ENCODE measurements around the gene KCNH5. TPM values are rescaled to one million over a fixed set of nuclear protein-coding genes. Genes with fewer than 3 reads are reported as not detected.

The KCNH5 gene
- total RNA-seq, 1 experiment from 2014 or later, result 1.4 TPM

DNA sequence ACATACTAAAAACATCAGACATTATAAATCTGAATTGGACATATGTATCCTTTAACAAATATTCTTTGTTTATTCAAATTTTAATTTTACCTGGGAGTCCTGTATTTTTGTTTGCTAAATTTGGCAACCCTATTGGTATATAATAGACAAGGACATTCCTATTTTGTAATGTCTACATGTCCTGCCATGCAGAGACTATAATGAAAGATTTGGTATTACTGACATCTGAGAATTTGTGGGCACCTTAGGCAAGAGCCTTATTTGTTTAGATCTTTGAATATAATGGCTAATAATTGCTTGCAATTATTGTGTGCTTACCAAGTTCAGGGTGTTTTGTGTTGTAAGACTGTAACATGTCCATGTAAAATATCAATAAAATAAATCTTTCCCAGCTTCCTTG, 334.4 kb downstream of the KCNH5 start (continued):
- TF ChIP-seq, protein P1, sequence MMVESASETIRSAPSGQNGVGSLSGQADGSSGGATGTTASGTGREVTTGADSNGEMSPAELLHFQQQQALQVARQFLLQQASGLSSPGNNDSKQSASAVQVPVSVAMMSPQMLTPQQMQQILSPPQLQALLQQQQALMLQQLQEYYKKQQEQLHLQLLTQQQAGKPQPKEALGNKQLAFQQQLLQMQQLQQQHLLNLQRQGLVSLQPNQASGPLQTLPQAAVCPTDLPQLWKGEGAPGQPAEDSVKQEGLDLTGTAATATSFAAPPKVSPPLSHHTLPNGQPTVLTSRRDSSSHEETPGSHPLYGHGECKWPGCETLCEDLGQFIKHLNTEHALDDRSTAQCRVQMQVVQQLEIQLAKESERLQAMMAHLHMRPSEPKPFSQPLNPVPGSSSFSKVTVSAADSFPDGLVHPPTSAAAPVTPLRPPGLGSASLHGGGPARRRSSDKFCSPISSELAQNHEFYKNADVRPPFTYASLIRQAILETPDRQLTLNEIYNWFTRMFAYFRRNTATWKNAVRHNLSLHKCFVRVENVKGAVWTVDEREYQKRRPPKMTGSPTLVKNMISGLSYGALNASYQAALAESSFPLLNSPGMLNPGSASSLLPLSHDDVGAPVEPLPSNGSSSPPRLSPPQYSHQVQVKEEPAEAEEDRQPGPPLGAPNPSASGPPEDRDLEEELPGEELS (CRISPR knock-in tag; IDR thresholded peaks at IDR 0.05), result no peak

DNA sequence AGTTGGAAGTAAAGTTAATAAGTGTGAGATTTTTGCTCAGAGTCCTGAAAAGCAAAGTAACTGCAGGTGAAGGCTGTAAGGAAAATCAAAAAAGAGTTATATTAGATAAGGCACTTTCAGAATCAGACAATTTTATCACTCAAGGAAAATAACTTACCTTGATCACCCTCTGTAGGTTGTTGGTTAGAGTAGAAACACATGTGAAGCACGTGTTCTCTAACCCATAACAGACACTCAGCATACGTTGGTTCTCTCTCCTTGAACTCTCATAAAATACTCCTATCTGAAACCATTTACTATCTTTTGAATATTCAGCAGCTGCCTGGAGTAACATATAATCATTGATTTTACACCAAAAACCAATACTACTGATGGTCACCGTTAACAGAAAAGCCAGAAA, 335.5 kb downstream of the KCNH5 start:
- Mint-ChIP-seq H3K4me3 (no peak overlapping the region), H3K36me3 (peaks cover 4% of the 10 kb centered on the region; the same call in 1 of the 2 replicates), H3K27me3 (ENCODE audit: low read depth) (no peaks in the 10 kb centered on the region), H3K27ac (no peak overlapping the region), H3K4me1 (peaks cover 11% of the 10 kb centered on the region), H3K9me3 (peaks cover 5% of the 10 kb centered on the region; the same call in 1 of the 2 replicates)
- TF ChIP-seq GABPB1 (CRISPR knock-in tag; IDR thresholded peaks at IDR 0.05) (no peak), ZNF423 (CRISPR knock-in tag; IDR thresholded peaks at IDR 0.05) (no peak), SOX15 (CRISPR knock-in tag; IDR thresholded peaks at IDR 0.05) (no peak)
- ChIA-PET CTCF (no interaction called here), POLR2A (no interaction called here)
- no peak for DNase-seq (ENCODE audit: low spot score)
- ATAC-seq, result no peak

DNA sequence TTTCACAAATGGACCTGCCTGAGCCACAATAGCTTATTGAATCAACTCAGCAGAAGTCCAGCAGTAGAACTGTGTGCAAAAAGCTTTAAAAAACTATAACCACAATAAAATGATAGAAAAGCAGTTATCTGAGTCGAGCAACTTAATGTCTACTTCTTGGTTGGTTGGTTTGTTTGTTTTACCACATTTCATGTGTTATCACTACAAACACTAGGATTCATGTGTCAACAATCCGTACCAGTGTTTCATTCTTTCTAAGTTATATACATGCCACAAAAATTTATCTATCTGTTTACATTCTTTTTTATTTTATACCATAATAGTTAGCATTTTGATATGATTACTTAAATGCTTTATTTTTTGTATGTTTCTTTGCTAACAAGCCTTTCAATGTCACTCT, 339.0 kb downstream of the KCNH5 start:
- Mint-ChIP-seq H3K9me3 (peaks cover 5% of the 10 kb centered on the region; the same call in 1 of the 2 replicates), H3K27me3 (ENCODE audit: low read depth) (no peaks in the 10 kb centered on the region), H3K4me1 (peaks cover 8% of the 10 kb centered on the region), H3K27ac (no peak overlapping the region), H3K4me3 (no peak overlapping the region), H3K36me3 (peaks cover 4% of the 10 kb centered on the region; the same call in 1 of the 2 replicates)
- DNase-seq (ENCODE audit: low spot score) (no peak), ATAC-seq (no peak)
- TF ChIP-seq ZNF396 (CRISPR knock-in tag; IDR thresholded peaks at IDR 0.05; ENCODE audit: borderline replicate concordance) (no peak), KAT7 (CRISPR knock-in tag; IDR thresholded peaks at IDR 0.05; ENCODE audit: borderline replicate concordance) (no peak), CREB1 (CRISPR knock-in tag; IDR thresholded peaks at IDR 0.05) (no peak)
- ChIA-PET CTCF (no interaction called here), POLR2A (no interaction called here)

DNA sequence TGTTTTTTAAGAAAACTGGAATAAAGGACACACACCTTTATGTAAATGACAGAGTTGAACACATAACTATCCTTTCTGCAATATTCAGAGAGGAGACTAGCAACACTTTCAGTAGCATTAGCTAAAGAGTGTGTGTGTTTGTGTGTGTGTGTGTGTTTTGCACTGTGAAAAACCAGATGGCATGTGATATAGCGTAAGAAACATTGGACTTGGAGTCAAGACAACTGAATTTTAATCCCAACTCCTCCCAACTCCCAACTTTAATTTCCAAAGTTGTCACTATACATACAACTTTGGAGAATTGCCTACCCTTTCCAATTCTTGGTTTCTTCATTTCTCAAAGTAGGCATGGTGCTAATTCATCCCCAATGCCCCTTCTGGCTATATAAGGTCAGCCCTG, 347.8 kb downstream of the KCNH5 start:
- Mint-ChIP-seq H3K4me1 (peaks cover 58% of the 10 kb centered on the region), H3K9me3 (no peaks in the 10 kb centered on the region), H3K27ac (no peak overlapping the region), H3K27me3 (ENCODE audit: low read depth) (no peaks in the 10 kb centered on the region), H3K36me3 (0 out of 2 replicates have a peak, but pooled peaks cover 3% of the 10 kb centered on the region), H3K4me3 (no peak overlapping the region)
- TF ChIP-seq CREB1 (CRISPR knock-in tag; IDR thresholded peaks at IDR 0.05), result no peak
- TF ChIP-seq, protein P2, sequence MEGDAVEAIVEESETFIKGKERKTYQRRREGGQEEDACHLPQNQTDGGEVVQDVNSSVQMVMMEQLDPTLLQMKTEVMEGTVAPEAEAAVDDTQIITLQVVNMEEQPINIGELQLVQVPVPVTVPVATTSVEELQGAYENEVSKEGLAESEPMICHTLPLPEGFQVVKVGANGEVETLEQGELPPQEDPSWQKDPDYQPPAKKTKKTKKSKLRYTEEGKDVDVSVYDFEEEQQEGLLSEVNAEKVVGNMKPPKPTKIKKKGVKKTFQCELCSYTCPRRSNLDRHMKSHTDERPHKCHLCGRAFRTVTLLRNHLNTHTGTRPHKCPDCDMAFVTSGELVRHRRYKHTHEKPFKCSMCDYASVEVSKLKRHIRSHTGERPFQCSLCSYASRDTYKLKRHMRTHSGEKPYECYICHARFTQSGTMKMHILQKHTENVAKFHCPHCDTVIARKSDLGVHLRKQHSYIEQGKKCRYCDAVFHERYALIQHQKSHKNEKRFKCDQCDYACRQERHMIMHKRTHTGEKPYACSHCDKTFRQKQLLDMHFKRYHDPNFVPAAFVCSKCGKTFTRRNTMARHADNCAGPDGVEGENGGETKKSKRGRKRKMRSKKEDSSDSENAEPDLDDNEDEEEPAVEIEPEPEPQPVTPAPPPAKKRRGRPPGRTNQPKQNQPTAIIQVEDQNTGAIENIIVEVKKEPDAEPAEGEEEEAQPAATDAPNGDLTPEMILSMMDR (IDR thresholded peaks at IDR 0.05), result no peak
- TF ChIP-seq NFYB (CRISPR knock-in tag; conservative IDR thresholded peaks at IDR 0.05; ENCODE audit: low read depth), result no peak
- TF ChIP-seq, protein P3, sequence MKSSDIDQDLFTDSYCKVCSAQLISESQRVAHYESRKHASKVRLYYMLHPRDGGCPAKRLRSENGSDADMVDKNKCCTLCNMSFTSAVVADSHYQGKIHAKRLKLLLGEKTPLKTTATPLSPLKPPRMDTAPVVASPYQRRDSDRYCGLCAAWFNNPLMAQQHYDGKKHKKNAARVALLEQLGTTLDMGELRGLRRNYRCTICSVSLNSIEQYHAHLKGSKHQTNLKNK (CRISPR knock-in tag; IDR thresholded peaks at IDR 0.05), result no peak
- TF ChIP-seq, protein P4, sequence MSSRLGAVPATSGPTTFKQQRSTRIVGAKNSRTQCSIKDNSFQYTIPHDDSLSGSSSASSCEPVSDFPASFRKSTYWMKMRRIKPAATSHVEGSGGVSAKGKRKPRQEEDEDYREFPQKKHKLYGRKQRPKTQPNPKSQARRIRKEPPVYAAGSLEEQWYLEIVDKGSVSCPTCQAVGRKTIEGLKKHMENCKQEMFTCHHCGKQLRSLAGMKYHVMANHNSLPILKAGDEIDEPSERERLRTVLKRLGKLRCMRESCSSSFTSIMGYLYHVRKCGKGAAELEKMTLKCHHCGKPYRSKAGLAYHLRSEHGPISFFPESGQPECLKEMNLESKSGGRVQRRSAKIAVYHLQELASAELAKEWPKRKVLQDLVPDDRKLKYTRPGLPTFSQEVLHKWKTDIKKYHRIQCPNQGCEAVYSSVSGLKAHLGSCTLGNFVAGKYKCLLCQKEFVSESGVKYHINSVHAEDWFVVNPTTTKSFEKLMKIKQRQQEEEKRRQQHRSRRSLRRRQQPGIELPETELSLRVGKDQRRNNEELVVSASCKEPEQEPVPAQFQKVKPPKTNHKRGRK (CRISPR knock-in tag; IDR thresholded peaks at IDR 0.05; ENCODE audit: borderline replicate concordance), result no peak
- TF ChIP-seq, protein P5, sequence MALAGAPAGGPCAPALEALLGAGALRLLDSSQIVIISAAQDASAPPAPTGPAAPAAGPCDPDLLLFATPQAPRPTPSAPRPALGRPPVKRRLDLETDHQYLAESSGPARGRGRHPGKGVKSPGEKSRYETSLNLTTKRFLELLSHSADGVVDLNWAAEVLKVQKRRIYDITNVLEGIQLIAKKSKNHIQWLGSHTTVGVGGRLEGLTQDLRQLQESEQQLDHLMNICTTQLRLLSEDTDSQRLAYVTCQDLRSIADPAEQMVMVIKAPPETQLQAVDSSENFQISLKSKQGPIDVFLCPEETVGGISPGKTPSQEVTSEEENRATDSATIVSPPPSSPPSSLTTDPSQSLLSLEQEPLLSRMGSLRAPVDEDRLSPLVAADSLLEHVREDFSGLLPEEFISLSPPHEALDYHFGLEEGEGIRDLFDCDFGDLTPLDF (CRISPR knock-in tag; IDR thresholded peaks at IDR 0.05), result no peak
- no peak for TF ChIP-seq FOXP1 (CRISPR knock-in tag; IDR thresholded peaks at IDR 0.05; ENCODE audit: borderline replicate concordance)
- no peak for TF ChIP-seq RELA (CRISPR knock-in tag; IDR thresholded peaks at IDR 0.05; ENCODE audit: borderline replicate concordance)
- TF ChIP-seq, protein P6, sequence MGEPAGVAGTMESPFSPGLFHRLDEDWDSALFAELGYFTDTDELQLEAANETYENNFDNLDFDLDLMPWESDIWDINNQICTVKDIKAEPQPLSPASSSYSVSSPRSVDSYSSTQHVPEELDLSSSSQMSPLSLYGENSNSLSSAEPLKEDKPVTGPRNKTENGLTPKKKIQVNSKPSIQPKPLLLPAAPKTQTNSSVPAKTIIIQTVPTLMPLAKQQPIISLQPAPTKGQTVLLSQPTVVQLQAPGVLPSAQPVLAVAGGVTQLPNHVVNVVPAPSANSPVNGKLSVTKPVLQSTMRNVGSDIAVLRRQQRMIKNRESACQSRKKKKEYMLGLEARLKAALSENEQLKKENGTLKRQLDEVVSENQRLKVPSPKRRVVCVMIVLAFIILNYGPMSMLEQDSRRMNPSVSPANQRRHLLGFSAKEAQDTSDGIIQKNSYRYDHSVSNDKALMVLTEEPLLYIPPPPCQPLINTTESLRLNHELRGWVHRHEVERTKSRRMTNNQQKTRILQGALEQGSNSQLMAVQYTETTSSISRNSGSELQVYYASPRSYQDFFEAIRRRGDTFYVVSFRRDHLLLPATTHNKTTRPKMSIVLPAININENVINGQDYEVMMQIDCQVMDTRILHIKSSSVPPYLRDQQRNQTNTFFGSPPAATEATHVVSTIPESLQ (CRISPR knock-in tag; IDR thresholded peaks at IDR 0.05), result no peak
- TF ChIP-seq, protein P7, sequence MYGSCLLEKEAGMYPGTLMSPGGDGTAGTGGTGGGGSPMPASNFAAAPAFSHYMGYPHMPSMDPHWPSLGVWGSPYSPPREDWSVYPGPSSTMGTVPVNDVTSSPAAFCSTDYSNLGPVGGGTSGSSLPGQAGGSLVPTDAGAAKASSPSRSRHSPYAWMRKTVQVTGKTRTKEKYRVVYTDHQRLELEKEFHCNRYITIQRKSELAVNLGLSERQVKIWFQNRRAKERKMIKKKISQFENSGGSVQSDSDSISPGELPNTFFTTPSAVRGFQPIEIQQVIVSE (CRISPR knock-in tag; IDR thresholded peaks at IDR 0.05; ENCODE audit: borderline replicate concordance), result no peak
- no peak for TF ChIP-seq ZBTB21 (CRISPR knock-in tag; IDR thresholded peaks at IDR 0.05; ENCODE audit: borderline replicate concordance)
- ATAC-seq (no peak), DNase-seq (ENCODE audit: low spot score) (no peak)
- ChIA-PET POLR2A (no interaction called here), CTCF (no interaction called here)
